Fibroblast of pulmonary artery (primary cell): ENCODE data around the gene SIL1.
"Not testable (repeated sequence)": the region's sequence is repeated elsewhere in the genome, so short reads cannot be mapped to it uniquely, and the experiment has no call there.

ENCODE experiments used
- DNase-seq: peaks from one replicate; pipeline ENCODE4 v3.0.0-alpha.2; 2010; ENCODE audit warnings: low read depth
- H3K4me3 ChIP-seq: replicated peaks from 2 replicates; pipeline ENCODE4 v1.5.1; 2011; ENCODE audit warnings: low read depth, mild to moderate bottlenecking, control low read depth, low read length, moderate library complexity
- TF ChIP-seq, protein P1 (sequence below): IDR thresholded peaks from 2 replicates; pipeline ENCODE4 v1.5.1; 2011; ENCODE audit warnings: mild to moderate bottlenecking, control low read depth, low read length, inconsistent platforms; ENCODE audit errors: missing control alignments

The SIL1 gene

DNA sequence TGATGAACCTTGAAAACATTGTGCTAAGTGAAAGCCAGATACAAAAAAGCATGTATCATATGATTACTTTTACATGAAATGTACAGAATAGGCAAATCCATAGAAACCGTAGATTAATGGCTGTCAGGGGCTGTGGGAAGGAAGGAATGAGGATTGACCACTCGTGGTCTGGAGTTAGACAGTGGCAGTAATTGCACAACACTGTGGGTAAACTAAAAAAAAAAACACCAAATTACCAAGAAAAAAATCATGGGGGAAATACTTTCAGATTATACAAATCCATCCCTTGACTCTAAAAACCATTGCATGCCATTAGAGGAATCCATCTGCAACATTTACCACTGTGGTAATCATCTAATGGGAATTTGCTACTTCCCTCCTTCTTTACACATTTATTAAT, 140.0 kb downstream of the SIL1 start:
- TF ChIP-seq, protein P1, sequence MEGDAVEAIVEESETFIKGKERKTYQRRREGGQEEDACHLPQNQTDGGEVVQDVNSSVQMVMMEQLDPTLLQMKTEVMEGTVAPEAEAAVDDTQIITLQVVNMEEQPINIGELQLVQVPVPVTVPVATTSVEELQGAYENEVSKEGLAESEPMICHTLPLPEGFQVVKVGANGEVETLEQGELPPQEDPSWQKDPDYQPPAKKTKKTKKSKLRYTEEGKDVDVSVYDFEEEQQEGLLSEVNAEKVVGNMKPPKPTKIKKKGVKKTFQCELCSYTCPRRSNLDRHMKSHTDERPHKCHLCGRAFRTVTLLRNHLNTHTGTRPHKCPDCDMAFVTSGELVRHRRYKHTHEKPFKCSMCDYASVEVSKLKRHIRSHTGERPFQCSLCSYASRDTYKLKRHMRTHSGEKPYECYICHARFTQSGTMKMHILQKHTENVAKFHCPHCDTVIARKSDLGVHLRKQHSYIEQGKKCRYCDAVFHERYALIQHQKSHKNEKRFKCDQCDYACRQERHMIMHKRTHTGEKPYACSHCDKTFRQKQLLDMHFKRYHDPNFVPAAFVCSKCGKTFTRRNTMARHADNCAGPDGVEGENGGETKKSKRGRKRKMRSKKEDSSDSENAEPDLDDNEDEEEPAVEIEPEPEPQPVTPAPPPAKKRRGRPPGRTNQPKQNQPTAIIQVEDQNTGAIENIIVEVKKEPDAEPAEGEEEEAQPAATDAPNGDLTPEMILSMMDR: no peak
- H3K4me3 ChIP-seq: no peak overlapping the region
- peak; percentile 51 for DNase-seq

DNA sequence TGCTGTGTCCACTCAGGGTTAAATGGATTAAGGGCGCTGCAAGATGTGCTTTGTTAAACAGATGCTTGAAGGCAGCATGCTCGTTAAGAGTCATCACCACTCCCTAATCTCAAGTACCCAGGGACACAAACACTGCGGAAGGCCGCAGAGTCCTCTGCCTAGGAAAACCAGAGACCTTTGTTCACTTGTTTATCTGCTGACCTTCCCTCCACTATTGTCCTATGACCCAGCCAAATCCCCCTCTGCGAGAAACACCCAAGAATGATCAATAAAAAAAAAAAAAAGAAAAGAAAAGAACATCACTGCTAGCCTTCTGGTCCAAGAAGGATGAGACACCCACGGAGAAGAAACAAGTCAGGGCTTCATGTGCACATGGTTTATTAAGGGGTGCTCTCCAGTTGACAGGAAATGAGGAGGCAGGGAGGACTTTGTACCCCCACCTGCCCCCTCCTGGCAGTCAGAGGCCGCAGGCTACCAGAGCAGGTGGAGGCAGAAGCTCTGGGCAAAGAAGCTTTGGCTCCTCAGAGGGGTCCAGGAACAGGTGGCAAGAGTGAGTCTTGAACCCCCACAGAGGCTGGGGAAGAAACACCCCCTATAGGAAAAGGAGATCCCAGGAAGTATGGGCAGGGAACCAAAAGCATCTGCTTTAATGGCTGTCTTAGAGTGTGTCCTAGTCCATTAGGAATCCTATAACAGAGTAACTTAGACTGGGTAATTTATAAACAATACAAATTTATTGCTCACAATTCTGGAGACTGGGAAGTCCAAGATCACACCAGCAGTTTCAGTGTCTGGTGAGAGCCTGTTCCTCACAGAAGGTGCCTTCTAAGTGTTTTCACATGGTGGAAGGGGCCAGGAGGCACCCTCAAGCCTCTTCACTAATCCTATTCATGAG, 140.9 kb downstream of the SIL1 start:
- not testable (repeated sequence) for DNase-seq, H3K4me3 ChIP-seq

DNA sequence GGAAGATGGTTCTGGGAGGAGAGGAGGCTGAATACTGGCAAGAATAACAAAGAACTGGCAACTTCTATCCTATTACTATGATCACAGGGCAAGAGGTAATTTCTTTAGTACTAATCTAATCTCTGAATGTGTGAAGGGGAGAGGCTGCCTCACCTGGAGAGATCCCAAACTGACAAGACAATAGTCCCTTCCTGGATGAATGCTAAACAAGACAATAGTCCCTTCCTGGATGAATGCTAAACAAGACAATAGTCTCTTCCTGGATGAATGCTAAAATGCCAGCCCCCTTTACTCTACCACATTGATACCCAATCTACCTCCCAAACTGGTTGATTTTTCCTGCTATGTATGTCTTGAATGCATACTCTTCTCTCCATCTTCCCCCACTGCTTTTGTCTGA, 145.2 kb downstream of the SIL1 start:
- DNase-seq: no peak
- H3K4me3 ChIP-seq: no peak overlapping the region
- TF ChIP-seq, protein P1: no peak

DNA sequence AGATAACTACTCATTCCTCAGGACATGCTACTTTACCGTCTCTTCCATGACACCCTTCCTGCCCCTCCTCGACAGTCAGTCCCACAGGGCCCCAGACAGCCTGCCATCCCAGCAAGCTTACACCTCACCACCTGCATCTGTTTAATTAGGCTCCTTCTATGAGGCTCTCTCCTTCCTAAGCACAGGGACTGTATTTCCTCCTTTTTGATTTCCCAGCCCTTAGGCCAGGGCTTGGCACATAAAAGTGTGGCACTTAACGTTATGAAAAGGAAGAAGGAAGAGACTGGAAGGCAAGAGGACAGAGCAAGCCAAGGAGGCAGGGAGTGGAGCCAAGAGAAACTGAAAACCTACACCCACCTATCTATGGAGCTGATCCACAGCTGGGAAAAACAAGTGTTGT, 146.8 kb downstream of the SIL1 start:
- no peak for DNase-seq
- TF ChIP-seq, protein P1: no peak
- no peak overlapping the region for H3K4me3 ChIP-seq

- DNase-seq: no peak
- H3K4me3 ChIP-seq: no peak overlapping the region
- TF ChIP-seq, protein P1: no peak
Measured at GRCh38 chr5:139050432-139050831, 147.7 kb downstream of the SIL1 start.

DNA sequence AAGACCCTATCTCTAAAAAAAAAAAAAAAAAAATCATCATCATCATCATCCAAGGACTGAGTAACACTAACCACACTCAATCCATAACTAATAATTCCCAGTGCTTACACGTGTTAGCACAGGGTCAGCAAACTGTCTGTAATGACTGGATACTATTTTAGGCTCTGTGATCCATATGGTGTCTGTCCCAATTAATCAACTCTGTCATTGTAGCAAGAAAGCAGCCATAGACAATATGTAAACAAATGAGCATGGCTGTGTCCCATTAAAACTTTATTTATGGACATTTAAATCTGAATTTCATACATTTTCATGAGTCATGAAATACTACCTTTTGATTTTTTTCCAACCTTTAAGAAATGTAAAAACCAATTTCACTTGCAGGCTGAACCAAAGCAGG, 148.4 kb downstream of the SIL1 start:
- DNase-seq: no peak
- TF ChIP-seq, protein P1: no peak

DNA sequence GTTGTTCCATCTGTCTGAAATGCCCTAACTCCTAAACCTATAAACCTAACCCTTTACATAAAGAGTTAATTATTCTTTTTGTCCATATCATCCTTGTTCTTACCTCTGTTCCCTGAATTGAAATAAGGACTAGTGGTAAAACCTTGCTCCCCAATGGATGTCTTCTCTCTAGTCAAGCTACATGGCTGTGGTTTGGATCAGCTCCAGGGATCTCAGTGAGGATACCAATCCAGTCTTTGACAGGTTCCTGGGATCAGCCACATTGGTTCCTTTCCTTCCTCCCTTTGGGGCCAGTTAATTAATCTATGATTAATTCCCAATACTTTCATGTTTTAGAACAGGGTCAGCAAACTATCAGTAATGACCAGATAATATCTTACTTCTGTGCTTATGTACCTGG, 151.6 kb downstream of the SIL1 start:
- no peak overlapping the region for H3K4me3 ChIP-seq
- TF ChIP-seq, protein P1: no peak
- peak; percentile 14 for DNase-seq

More for the DNA sequence above, 148.4 kb downstream of the SIL1 start:
- H3K4me3 ChIP-seq: no peak overlapping the region
